HG03045 (cell line): ENCODE measurements around the gene EN2.

ENCODE experiments used
- ATAC-seq: cut with Tn5 transposase; IDR thresholded peaks from one replicate; pipeline ENCODE4 v1.9.1; 2021; ENCODE audit warnings: mild to moderate bottlenecking, moderate library complexity; ENCODE audit not compliant: unreplicated experiment

The EN2 gene

DNA sequence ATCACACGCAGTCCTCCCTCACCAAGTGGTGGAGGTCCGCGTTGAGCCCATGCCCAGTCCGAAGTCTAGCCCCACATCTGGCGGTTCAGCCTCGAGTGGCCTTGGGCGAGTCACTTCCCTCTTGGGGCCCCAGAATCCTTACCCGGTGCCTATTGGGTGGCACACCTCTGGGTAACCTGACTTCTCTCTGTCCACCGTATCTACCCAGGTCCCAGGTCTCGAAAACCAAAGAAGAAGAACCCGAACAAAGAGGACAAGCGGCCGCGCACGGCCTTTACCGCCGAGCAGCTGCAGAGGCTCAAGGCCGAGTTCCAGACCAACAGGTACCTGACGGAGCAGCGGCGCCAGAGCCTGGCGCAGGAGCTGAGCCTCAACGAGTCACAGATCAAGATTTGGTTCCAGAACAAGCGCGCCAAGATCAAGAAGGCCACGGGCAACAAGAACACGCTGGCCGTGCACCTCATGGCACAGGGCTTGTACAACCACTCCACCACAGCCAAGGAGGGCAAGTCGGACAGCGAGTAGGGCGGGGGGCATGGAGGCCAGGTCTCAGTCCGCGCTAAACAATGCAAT lies 4.3 kb downstream of the EN2 start:
- no peak for ATAC-seq

DNA sequence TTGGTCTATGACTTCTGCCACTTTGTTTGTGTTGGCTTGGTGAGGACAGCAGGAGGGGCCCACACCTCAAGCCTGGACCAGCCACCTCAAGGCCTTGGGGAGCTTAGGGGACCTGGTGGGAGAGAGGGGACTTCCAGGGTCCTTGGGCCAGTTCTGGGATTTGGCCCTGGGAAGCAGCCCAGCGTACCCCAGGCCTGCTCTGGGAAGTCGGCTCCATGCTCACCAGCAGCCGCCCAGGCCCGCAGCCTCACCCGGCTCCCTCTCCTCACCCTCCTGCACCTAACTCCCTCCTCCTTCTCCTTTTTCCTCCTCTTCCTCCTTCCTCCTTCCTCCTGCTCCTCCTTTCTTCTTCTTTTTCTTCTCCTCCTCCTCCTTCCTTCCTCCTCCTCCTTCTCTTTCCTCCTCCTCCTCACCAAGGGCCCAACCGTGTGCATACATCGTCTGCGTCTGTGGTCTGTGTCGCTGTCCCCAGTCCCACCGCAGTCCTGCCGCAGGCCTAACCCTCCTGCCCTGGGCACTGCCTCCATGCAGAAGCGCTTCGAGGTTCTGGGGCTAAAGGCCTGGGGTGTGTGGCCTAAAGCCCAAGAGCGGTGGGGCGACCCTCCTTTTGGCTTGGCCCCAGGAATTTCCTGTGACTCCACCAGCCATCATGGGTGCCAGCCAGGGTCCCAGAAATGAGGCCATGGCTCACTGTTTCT lies 5.3 kb downstream of the EN2 start:
- no peak for ATAC-seq

DNA sequence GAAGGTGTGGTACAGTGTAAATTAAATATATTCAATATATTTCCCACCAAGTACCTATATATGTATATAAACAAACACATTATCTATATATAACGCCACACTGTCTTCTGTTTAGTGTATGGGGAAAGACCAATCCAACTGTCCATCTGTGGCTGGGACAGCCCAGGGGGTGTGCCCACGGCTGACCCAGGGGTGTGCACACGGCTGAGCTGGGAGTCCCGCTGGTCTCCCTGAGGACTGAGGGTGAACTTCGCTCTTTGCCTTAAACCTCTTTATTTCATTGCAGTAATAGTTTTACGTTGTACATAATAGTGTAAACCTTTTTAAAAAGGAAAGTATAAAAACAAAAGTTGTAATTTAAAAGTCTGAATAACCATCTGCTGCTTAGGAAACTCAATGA lies 6.3 kb downstream of the EN2 start:
- ATAC-seq = no peak

DNA sequence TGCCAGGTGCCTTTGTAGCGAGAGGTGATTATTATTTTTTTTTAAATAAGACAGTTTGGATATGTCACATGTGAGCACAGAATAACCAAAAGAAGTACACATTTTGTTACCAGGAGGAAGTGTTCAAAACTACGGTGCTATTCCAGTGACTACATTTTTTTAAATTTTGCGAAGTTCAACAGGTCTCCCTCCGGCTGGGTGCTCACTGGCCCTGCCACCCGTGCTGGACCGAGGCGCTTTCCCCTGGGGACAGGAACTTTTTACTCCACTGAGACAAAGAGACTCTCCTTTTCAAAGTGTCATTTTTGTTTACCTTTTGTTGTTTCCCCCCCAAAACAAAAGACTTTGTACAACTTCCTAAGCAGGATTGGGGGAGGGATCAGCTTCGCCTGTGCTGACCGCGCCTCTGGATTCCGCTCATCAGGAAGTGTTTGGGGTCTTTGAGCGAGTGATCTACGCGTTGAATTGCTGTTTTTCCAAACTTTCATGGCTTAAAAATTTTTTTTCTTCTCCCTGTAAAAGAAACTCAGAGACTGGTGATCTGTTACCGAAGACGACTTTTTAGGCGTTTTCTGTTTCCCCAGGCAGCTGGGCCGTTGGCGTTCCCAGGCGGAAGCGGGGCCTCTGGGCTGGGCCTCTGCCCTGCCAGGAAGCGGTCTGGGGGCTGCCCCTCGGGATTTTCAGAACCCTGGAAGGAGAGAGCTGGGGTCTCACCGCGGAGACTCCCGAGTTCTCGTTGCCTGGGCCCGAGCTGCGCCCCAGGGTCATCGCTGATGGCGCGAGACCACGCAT lies 7.2 kb downstream of the EN2 start:
- no peak for ATAC-seq

DNA sequence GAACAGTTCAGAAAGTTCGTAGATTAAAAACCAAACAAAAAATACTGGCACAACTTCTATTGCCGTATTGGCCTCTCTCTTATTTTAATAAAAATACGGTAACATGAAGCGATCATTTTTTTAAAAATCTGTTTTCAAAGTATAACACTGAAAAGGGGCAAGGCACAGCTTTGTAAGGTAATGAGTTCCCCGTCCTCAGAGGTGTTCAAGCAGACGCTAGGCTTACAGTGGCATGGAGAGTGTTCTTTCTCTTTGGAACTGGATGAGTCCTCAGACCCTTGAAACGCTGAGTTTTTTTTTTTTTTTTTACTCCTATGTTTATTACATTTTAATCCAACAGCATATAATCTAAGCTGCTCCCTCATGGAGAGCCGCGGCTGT lies 7.8 kb downstream of the EN2 start:
- no peak for ATAC-seq

DNA sequence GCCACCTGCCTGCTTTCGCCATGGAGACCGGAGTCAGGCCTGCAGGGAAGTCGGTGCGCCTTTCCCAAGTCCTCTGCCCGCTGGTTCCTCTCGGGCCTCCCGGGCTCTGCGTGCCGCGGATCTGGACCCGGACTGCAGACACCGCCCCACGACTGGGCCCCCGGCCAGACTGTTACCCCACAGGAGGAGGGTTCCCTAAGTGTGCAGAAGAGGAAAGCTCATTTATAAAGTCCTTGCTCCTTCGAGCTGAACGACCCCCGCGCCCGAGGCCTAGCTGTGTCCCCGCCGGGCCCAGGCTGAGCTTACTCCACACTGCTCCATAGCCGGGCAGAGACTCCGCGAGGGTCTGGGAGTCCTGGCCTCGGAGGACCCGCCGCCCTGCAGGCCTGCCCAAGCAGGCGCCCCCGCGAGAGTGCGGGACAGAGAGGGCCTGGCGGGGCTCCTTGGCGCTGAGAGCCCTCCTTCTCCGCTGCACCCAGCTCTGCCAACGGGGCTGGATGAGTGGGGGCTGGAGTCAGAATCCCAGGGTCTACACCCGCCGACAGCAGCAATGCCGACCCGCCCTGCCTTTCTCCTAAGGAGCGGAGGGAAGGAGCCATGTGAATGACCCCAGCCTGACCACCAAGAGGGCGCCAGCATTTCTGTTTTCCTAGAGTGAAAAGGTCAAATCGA lies 8.3 kb downstream of the EN2 start:
- no peak for ATAC-seq

DNA sequence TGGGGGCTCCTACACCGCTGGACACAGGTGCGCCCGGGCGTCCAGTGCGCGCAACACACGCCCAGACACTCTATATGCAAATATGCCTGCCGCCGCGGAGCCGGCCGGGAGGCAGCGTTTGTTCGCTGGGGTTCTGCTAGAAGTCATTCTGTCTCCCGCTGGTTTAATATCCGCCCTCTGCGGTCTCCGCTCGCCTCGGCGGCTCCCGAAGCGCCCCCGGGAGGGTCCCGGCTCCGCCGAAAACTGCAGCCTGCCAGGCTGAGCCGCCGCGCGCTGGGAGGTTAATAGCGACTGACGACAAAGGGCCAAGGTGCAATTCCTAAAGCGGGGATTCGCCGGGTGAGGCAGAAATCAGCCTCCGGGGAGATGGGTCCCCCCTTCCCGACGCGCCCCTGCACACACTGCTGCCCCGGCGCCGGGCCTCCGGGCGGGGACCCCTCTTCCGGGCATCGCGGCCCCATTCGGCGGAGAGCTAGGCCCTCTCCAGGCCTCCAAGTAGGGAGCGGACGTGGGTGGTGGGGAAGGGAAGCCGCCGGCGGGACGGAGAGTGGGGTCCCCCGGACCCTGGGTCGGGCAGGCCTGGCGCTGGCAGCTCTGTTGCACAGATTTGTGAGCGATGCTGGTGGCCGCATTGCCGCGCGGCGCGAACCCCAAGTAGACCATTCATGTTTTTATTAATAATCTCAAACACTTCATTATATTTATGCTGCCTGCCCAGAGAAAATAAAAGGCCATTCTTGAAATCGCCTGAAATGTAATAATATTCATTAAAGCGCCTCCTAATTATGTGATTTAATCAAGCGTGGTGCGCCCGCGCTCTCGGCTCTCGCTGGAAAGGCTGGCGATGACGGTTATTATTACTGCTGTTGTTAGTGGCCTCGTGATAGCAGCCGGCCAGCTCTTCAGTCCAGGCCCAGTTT lies 9.1 kb downstream of the EN2 start:
- no peak for ATAC-seq

DNA sequence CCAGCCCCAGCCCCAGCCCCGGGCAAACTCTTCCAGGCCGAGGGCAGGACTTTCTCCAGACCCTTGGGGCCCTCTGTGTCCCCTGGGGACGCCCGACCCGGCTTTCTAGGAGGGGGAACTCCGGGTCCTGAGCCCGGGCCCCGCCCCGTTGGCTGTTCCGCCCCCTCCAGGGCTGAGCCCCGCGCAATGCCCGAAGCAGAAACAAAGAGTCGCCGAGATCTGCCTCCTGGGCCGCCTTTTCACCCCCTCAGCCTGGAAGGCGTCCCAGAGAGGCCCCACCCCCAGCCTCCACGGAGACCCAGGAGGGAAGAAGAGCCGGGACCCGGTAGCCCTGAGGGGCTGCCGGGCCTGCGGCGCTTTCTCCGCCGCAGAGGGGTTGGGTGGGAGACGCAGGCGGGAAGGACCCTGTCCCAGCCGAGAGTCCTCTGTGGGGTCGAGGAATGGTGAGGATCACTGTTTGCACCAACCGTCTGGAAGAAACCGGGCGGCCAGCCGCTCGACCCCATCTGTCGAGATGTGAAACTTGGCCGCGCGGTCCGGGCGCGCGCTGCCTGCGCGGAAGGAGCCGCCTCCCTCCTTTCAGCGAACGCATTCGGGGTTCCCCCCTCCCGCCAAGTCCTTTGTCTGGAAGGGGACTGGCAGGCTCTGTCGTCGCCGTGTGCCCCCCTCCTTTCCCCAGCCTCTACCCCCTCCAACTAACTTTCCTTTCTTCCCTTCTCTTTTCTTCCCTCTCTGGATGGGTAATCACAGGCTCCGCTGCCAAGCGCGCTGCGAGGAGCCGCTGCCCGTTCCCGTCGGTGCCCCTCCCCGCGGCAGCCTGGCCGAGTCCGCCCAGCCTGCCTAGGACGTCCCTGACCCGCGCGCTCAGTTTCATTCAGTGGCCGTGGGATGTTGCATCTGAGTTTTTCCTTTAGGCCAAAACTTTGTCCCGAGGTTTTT lies 10.2 kb downstream of the EN2 start:
- no peak for ATAC-seq

DNA sequence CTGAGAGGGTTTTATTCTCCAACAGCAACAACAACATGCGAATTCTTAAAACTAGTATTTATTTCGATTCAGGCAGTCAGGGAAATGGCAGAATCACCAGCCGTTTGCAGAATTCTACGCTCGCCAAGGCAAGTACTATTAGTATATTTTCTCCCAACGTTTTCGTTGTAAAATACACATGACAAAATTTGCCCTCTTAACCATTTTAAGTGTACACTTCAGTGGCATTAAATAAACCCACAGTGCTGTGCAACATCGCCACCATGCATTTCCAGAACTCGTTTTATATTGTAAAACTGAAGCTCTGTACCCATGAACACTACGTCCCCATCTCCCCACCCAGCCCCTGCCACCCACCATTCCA lies 10.8 kb downstream of the EN2 start:
- ATAC-seq = no peak

DNA sequence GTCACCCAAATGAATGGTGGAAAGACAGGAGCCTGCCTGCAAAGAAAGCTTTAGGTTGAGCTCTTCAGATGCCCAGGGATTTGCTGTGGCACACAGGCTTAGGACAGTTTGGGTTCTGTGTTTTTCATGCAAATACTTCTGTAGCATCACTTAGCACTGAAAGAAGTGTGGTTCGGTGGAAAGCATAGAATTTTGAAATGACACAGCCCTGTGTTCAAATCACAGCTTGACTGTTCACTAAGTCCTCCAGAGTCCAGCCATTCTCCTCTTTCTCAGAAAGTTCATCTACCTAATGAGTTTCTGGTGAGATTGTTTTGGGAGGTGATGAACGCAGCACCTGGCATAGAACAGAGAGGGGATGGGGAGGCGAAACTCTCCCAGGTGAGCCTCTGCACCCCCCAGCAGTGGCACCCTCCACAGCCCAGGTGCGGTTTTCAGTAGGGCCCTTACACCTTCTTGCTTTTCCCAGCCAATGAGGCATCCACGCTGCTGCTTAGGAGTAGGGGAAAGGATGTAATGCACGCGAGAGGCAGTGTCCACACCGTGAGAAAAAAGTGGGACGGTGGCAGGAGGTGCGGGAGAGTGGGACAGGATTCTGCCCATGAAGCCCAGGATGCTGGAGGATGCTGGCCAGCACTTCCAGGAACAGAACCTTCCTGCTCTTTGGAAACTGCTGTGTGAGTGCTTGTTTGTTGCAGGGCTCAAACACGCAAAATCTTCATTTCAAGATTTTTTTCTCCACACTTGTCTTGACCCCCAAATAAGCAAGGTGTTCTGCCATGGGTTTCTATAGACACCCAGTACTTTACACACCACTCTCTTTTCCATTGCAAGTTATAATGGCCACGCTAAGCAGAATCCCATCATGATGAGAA lies 11.6 kb downstream of the EN2 start:
- ATAC-seq = no peak

DNA sequence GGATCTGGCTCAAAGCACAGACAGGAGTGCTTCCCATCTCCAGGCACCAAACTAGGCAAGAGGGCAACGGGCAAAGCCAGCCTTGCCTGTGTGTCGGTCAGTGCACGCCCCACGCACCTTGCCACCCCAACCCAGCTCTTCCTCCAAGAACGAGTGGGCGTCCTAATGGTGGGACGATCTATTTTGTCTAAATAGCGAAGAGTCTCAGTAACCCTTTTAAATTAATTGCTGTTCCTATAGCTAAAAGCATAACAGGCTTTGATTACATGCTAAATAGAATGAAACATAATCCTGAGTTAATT lies 12.2 kb downstream of the EN2 start:
- no peak for ATAC-seq

DNA sequence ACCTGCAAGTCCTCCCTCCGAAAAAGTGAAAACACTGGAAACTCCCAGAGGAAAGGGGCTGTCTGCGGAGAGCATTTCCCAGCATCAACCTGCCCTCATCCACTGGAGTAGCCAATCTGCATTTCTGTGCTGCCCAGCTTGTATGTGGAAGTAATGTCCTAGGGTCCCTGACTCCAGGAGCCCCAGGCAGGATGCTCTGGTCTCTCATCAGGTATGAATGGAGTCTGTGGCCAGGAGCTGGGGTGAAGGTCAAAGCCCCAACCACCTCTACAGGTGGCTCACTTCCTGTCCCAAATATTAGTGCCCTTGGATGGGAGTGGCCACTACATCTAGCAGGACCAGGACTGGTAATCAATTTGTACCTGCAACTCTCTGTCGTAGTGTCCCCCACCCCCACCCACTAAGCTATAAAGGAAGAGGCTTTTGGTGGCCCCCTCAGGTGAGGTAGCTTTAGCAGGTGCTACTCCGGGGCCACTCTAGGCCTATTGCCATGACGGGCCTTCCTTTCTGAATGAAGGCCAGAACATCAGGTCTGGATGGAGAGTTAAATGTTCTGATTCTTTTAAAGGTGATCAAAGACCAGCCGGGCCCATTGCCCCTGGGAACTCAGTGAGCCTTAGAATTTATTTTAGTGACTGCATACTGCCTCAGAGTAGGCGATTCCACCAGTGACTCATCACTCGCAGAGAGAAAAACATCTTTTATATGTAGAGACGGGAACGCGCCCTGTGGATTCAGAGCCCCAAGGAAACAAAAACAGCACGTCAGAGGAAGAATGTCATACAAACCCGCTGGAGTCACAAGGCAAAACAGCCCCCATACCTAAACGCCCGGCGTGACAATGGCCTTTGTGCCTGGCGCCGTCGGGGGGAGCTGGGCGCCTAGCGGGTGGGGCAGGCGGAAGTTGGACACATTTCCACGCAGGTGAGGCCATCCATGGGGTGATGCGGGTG lies 13.0 kb downstream of the EN2 start:
- ATAC-seq = no peak

DNA sequence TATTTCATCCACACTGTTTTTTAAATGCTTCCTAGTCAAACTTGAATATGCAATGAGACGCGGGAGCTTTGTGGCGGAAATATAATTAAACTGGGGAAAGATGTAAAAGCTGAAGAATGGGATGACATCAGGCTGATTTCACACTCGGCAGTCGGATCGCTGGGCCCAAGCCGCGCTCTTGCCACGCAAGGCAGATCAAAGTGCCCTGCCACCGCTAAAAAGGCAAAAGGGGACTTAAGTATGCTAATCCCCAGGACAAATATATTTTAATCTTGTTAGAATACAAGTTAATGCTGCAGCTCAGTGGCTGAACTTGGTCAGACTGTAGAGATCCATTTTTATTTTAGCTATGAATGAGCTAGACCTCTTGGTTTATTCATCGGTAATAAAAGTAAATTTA lies 13.8 kb downstream of the EN2 start:
- ATAC-seq = no peak

DNA sequence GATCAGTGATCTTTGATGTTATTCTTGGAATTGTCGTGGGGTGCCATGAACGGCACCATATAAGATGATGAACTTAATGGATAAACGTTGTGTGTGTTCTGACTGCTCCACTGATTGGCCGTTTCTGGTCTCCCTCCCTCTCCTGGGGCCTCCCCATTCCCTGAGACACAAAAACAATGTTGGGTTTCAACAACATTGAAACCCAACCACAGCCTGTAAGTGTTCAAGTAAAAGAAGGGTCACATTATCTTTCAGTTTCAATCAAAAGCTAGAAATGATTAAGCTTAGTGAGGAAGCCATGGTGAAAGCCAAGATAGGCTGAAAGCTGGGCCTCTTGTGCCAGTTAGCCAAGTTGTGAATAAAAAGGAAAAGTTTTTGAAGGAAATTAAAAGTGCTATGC lies 19.5 kb downstream of the EN2 start:
- peak; percentile 79 for ATAC-seq

DNA sequence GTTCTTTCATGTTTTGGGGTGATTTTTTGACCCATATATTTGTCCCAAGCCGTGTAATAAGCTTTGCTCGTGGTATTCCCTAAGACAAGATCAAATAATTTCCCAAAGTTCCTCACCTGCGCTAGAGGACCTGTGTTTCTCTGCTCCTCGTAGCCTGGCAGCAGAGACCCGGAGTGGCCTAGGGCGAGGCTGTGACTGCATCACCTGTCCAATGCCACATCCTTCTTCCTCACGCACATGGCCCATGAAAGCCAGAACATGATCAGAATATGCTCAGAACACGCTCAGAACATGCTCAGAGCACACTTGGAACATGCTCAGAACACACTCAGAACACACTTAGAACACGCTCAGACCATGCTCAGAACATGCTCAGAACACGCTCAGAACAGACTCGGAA lies 23.8 kb downstream of the EN2 start:
- no peak for ATAC-seq

DNA sequence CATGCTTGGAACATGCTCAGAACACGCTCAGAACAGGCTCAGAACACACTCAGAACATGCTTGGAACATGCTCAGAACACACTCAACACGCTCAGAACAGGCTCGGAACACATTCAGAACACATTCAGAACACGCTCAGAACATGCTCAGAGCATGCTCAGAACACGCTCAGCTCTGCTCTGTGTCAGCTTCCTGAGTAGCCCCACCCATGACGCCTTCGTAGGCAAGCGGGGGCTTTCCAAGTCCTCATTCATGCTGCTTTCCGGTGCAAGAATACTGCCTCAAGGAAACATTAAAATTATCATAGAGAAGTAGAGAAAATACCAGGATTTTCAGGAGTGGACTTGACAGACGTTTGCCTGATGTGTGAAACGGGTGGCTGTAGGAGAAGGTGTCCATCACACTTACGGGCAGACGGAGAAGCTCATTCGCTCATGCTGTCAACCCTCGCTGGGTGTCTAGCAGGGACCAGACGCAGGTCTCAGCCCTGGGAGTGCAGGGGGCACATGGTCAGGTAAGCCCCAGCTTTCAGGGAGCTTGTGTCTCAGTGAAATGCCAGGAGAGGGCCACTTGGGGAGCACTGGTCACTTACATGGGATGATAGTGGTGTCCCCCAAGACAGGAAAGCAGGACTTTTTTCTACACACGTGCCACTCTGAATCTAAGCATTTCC lies 24.7 kb downstream of the EN2 start:
- no peak for ATAC-seq

DNA sequence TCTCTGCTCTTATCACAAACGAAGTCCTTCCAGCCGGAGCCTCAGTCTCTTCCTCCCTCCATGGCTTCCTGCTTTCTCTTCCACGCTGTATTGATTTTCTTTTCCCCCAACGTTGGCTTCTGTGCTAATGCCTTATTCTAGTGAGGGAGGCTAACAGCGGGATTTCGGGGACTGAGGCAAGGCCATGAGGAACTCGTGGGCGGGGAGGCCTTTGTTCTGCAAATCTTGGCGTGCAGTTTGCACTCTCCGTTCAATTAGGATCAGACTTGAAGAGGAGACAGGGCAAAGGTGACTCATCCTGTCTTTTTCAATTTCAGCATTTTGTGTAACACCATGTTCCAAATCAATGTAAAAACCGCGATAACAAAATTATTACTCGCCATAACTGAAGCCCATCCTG lies 25.3 kb downstream of the EN2 start:
- ATAC-seq = no peak
